H9 (cell line): ENCODE measurements around the gene LAMA3. TPM values are rescaled to one million over a fixed set of nuclear protein-coding genes. Genes with fewer than 3 reads are reported as not detected.

Experiments
- DNase-seq: peaks from one replicate; pipeline ENCODE4 v3.0.0-alpha.2; 2017
- H2AFZ ChIP-seq: one replicate; pipeline ENCODE4 v1.6.1; 2013; ENCODE audit warnings: mild to moderate bottlenecking, low read length, control low read depth, moderate library complexity
- H2AK5ac ChIP-seq: 2 replicates; pipeline ENCODE4 v1.6.1; 2013; ENCODE audit warnings: low read length, control low read depth, mixed read lengths; ENCODE audit not compliant: insufficient read length
- H2BK120ac ChIP-seq: one replicate; pipeline ENCODE4 v1.6.1; 2013; ENCODE audit warnings: low read depth, mild to moderate bottlenecking, low read length, control low read depth, inconsistent platforms; ENCODE audit not compliant: poor library complexity, severe bottlenecking
- H2BK12ac ChIP-seq: 2 replicates; pipeline ENCODE4 v1.6.1; 2013; ENCODE audit warnings: low read length, control low read depth, mixed read lengths, low read depth; ENCODE audit not compliant: insufficient read length
- H2BK15ac ChIP-seq: 2 replicates; pipeline ENCODE4 v1.6.1; 2013; ENCODE audit warnings: low read depth, low read length, control low read depth
- H2BK20ac ChIP-seq: one replicate; pipeline ENCODE4 v1.6.1; 2013; ENCODE audit warnings: low read depth, mild to moderate bottlenecking, low read length, control low read depth, inconsistent platforms; ENCODE audit not compliant: poor library complexity, severe bottlenecking
- H2BK5ac ChIP-seq: 2 replicates; pipeline ENCODE4 v1.6.1; 2013; ENCODE audit warnings: low read length, control low read depth, mixed read lengths; ENCODE audit not compliant: insufficient read length
- H3K14ac ChIP-seq: 2 replicates; pipeline ENCODE4 v1.6.1; 2013; ENCODE audit warnings: low read length, control low read depth; ENCODE audit not compliant: insufficient read depth
- H3K18ac ChIP-seq: 2 replicates; pipeline ENCODE4 v1.6.1; 2013; ENCODE audit warnings: low read depth, mild to moderate bottlenecking, mixed read lengths, low read length, control low read depth; ENCODE audit not compliant: insufficient read length
- H3K23ac ChIP-seq: 2 replicates; pipeline ENCODE4 v1.6.1; 2013; ENCODE audit warnings: low read length, control low read depth, mixed read lengths, low read depth; ENCODE audit not compliant: insufficient read length
- H3K23me2 ChIP-seq: 2 replicates; pipeline ENCODE4 v1.6.1; 2013; ENCODE audit warnings: low read depth, mild to moderate bottlenecking, mixed read lengths, low read length, control low read depth; ENCODE audit not compliant: insufficient read length, poor library complexity, severe bottlenecking
- H3K27ac ChIP-seq: 2 replicates; pipeline ENCODE4 v1.5.1; 2013; ENCODE audit warnings: low read length, control low read depth, mixed read lengths, low read depth; ENCODE audit not compliant: insufficient read length
- H3K27me3 ChIP-seq: 2 replicates; pipeline ENCODE4 v1.6.1; 2013; ENCODE audit warnings: low read length, control low read depth, inconsistent platforms; ENCODE audit not compliant: insufficient read depth
- H3K4ac ChIP-seq: 2 replicates; pipeline ENCODE4 v1.6.1; 2013; ENCODE audit warnings: low read depth, mild to moderate bottlenecking, control low read depth, inconsistent platforms, low read length, moderate library complexity
- H3K4me1 ChIP-seq: 2 replicates; pipeline ENCODE4 v1.6.1; 2013; ENCODE audit warnings: low read length, control low read depth, inconsistent platforms; ENCODE audit not compliant: insufficient read depth
- H3K4me2 ChIP-seq: 2 replicates; pipeline ENCODE4 v1.6.1; 2013; ENCODE audit warnings: low read length, control low read depth, mixed read lengths; ENCODE audit not compliant: insufficient read length, insufficient read depth
- H3K56ac ChIP-seq: 2 replicates; pipeline ENCODE4 v1.6.1; 2013; ENCODE audit warnings: low read depth, mild to moderate bottlenecking, mixed read lengths, low read length, control low read depth; ENCODE audit not compliant: insufficient read length
- H3K79me1 ChIP-seq: 2 replicates; pipeline ENCODE4 v1.6.1; 2013; ENCODE audit warnings: low read depth, mild to moderate bottlenecking, moderate library complexity, low read length, control low read depth, inconsistent platforms; ENCODE audit not compliant: insufficient read depth, poor library complexity, severe bottlenecking
- H3K79me2 ChIP-seq: 2 replicates; pipeline ENCODE4 v1.6.1; 2013; ENCODE audit warnings: low read length, control low read depth, inconsistent platforms; ENCODE audit not compliant: insufficient read depth
- H3K9ac ChIP-seq: 2 replicates; pipeline ENCODE4 v1.6.1; 2013; ENCODE audit warnings: low read length, control low read depth, mixed read lengths; ENCODE audit not compliant: insufficient read length; ENCODE audit errors: extremely low read depth
- H3K9me3 ChIP-seq: one replicate; pipeline ENCODE4 v1.6.1; 2013; ENCODE audit warnings: low read depth, low read length, inconsistent platforms; ENCODE audit not compliant: control insufficient read depth
- H3T11ph ChIP-seq: one replicate; pipeline ENCODE4 v1.6.1; 2013; ENCODE audit warnings: mild to moderate bottlenecking, low read length, control low read depth, inconsistent platforms
- H4K20me1 ChIP-seq: one replicate; pipeline ENCODE4 v1.6.1; 2013; ENCODE audit not compliant: control insufficient read depth, insufficient read length, insufficient read depth
- H4K5ac ChIP-seq: 2 replicates; pipeline ENCODE4 v1.6.1; 2013; ENCODE audit warnings: low read depth, mild to moderate bottlenecking, mixed read lengths, low read length, control low read depth; ENCODE audit not compliant: insufficient read length
- H4K8ac ChIP-seq: replicated peaks from 2 replicates; pipeline ENCODE4 v1.6.1; 2013; ENCODE audit warnings: low read length, control low read depth, mixed read lengths, low read depth; ENCODE audit not compliant: insufficient read length
- H4K91ac ChIP-seq: 2 replicates; pipeline ENCODE4 v1.6.1; 2013; ENCODE audit warnings: low read depth, mild to moderate bottlenecking, moderate library complexity, mixed read lengths, low read length, control low read depth; ENCODE audit not compliant: insufficient read length
- H3K27ac Mint-ChIP-seq, 3 experiments: 2 replicates in 2 of 3; 3 replicates in 1 of 3; pipeline ENCODE4 v1.8.0; 2020 to 2021; ENCODE audit warnings: mixed read lengths in 3 of 3, mild to moderate bottlenecking in 1 of 3, moderate library complexity in 1 of 3
- H3K27me3 Mint-ChIP-seq: 2 replicates; pipeline ENCODE4 v1.8.0; 2021; ENCODE audit warnings: low read depth, mild to moderate bottlenecking, moderate library complexity, mixed read lengths
- H3K36me3 Mint-ChIP-seq, 3 experiments: 2 replicates in 2 of 3; 3 replicates in 1 of 3; pipeline ENCODE4 v1.8.0; 2020 to 2021; ENCODE audit warnings: low read depth in 3 of 3, mixed read lengths in 3 of 3; ENCODE audit not compliant: insufficient read depth in 1 of 3
- H3K4me1 Mint-ChIP-seq, 2 experiments: 2 replicates each; pipeline ENCODE4 v1.8.0; 2020; ENCODE audit warnings: mixed read lengths in 2 of 2
- H3K4me3 Mint-ChIP-seq, 2 experiments: 2 replicates in 1 of 2; 3 replicates in 1 of 2; pipeline ENCODE4 v1.8.0; 2020 to 2021; ENCODE audit warnings: mild to moderate bottlenecking in 2 of 2, mixed read lengths in 2 of 2, moderate library complexity in 1 of 2
- H3K9me3 Mint-ChIP-seq, 2 experiments: 2 replicates in 1 of 2; 3 replicates in 1 of 2; pipeline ENCODE4 v1.8.0; 2020; ENCODE audit warnings: mild to moderate bottlenecking in 2 of 2, mixed read lengths in 2 of 2, moderate library complexity in 1 of 2
- WGBS: extraction: QIAGEN DNeasy Blood & Tissue Kit; methylation state at CpG from one replicate; pipeline ENCODE4 v1.1.7; 2013; ENCODE audit warnings: missing lambda C conversion rate, low lambda C conversion rate, mixed read lengths; ENCODE audit not compliant: insufficient read length; ENCODE audit errors: extremely low coverage; 5-methylcytosine and 5-hydroxymethylcytosine counted together
- total RNA-seq: library from RNA; stranded (reverse); gene quantifications from 2 replicates; pipeline ENCODE4 v1.2.1, GENCODE V29; 2021
- TF ChIP-seq, protein P1 (sequence below): fragments of 200-600 bp; sonication (generic); conservative IDR thresholded peaks from 3 replicates; pipeline ENCODE4 v1.8.0; 2021; ENCODE audit warnings: antibody characterized with exemption, mild to moderate bottlenecking

The LAMA3 gene
- total RNA-seq, 1 experiment from 2014 or later, result 0.33 TPM

DNA sequence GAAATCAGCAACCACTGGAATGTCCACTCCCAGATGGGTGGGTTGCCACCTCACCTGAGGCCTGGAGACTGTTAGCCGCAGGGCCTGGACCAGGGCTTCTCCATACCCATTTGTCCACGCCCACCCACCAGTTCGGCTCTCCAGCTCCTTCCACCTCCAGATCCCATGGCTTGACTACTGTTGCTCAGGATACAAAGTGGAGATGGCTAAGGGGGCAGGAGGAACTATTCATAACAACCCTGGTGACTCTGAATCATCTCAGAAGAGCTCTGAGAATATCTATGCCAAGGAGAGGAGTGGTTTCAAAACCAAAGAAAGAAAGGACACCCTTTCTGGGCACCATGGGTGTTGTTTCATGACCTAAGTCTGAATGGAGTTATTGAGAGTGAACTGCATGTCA is 145.8 kb downstream of the LAMA3 start:
- Histone ChIP-seq H2BK120ac (no peak overlapping the region), H3K23me2 (no peaks in the 10 kb centered on the region), H4K91ac (no peak overlapping the region), H2BK20ac (no peak overlapping the region), H3T11ph (no peak overlapping the region), H3K56ac (no peak overlapping the region), H3K9ac (no peak overlapping the region), H4K5ac (no peak overlapping the region), H3K4me2 (no peak overlapping the region), H2AK5ac (no peak overlapping the region), H2BK5ac (no peak overlapping the region), H2AFZ (no peak overlapping the region), H3K79me1 (no peaks in the 10 kb centered on the region), H3K23ac (no peak overlapping the region), H2BK12ac (no peak overlapping the region), H3K4ac (no peak overlapping the region), H3K9me3 (no peaks in the 10 kb centered on the region), H3K79me2 (no peaks in the 10 kb centered on the region), H3K14ac (no peak overlapping the region), H2BK15ac (no peak overlapping the region), H3K4me1 (no peaks in the 10 kb centered on the region), H4K8ac (no peak overlapping the region), H4K20me1 (no peaks in the 10 kb centered on the region), H3K18ac (no peak overlapping the region), H3K27me3 (no peaks in the 10 kb centered on the region), H3K27ac (no peak overlapping the region)
- Mint-ChIP-seq H3K27ac (no peak overlapping the region), H3K4me3 (no peak overlapping the region), H3K9me3 (no peaks in the 10 kb centered on the region), H3K36me3 (no peaks in the 10 kb centered on the region), H3K27me3 (no peaks in the 10 kb centered on the region), H3K4me1 (no peaks in the 10 kb centered on the region; a peak in 1 of 4 replicates)
- no CpG with 5 or more reads among the region's 3 CpGs for WGBS
- no peak for DNase-seq
- TF ChIP-seq, protein P1, sequence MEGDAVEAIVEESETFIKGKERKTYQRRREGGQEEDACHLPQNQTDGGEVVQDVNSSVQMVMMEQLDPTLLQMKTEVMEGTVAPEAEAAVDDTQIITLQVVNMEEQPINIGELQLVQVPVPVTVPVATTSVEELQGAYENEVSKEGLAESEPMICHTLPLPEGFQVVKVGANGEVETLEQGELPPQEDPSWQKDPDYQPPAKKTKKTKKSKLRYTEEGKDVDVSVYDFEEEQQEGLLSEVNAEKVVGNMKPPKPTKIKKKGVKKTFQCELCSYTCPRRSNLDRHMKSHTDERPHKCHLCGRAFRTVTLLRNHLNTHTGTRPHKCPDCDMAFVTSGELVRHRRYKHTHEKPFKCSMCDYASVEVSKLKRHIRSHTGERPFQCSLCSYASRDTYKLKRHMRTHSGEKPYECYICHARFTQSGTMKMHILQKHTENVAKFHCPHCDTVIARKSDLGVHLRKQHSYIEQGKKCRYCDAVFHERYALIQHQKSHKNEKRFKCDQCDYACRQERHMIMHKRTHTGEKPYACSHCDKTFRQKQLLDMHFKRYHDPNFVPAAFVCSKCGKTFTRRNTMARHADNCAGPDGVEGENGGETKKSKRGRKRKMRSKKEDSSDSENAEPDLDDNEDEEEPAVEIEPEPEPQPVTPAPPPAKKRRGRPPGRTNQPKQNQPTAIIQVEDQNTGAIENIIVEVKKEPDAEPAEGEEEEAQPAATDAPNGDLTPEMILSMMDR, result no peak
